Lower leg skin (tissue), 3 donors: Measurements from ENCODE around the gene PECR.

Source experiments
- POLR2A ChIP-seq, 2 donors: fragments of 450-650 bp; IDR thresholded peaks; one replicate each; pipeline ENCODE4 v1.6.1; 2016 to 2017; ENCODE audit warnings: antibody characterized with exemption in 2 of 2, mild to moderate bottlenecking in 1 of 2, moderate library complexity in 1 of 2
- TF ChIP-seq, protein P1 (sequence below), 3 donors: fragments of 450-650 bp; IDR thresholded peaks; one replicate each; pipeline ENCODE4 v1.5.1; 2016; ENCODE audit warnings: antibody characterized with exemption in 3 of 3, mild to moderate bottlenecking in 3 of 3, moderate library complexity in 2 of 3

DNA sequence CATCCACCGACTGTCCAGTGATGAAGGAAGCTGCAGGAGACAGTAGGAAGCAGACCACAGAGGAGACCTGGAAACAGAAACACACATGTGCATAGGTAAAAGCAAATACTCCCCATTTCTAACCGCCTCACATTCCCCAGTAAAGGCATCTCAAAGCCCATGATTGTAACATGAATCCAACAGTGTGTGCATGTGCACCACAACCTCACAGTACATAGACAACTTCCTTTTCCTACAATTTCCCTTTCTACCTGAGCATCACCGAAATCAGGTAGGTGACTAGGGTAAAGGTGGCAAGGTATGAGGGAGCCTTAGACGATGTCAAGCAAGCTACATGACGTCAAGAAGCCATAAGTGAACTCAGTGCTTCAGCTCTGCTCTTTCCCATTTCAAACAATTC is 37.7 kb downstream of the PECR start:
- TF ChIP-seq, protein P1, sequence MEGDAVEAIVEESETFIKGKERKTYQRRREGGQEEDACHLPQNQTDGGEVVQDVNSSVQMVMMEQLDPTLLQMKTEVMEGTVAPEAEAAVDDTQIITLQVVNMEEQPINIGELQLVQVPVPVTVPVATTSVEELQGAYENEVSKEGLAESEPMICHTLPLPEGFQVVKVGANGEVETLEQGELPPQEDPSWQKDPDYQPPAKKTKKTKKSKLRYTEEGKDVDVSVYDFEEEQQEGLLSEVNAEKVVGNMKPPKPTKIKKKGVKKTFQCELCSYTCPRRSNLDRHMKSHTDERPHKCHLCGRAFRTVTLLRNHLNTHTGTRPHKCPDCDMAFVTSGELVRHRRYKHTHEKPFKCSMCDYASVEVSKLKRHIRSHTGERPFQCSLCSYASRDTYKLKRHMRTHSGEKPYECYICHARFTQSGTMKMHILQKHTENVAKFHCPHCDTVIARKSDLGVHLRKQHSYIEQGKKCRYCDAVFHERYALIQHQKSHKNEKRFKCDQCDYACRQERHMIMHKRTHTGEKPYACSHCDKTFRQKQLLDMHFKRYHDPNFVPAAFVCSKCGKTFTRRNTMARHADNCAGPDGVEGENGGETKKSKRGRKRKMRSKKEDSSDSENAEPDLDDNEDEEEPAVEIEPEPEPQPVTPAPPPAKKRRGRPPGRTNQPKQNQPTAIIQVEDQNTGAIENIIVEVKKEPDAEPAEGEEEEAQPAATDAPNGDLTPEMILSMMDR (IDR thresholded peaks at IDR 0.05) = no peak
- no peak for TF ChIP-seq POLR2A (IDR thresholded peaks at IDR 0.05)
